Measurements from ENCODE around the gene CCDC116.
A peak's percentile ranks its signal among the peaks of the same experiment; 100 is the strongest.
"Not testable (repeated sequence)": the region's sequence is repeated elsewhere in the genome, so short reads cannot be mapped to it uniquely, and the experiment has no call there.

The CCDC116 gene

DNA sequence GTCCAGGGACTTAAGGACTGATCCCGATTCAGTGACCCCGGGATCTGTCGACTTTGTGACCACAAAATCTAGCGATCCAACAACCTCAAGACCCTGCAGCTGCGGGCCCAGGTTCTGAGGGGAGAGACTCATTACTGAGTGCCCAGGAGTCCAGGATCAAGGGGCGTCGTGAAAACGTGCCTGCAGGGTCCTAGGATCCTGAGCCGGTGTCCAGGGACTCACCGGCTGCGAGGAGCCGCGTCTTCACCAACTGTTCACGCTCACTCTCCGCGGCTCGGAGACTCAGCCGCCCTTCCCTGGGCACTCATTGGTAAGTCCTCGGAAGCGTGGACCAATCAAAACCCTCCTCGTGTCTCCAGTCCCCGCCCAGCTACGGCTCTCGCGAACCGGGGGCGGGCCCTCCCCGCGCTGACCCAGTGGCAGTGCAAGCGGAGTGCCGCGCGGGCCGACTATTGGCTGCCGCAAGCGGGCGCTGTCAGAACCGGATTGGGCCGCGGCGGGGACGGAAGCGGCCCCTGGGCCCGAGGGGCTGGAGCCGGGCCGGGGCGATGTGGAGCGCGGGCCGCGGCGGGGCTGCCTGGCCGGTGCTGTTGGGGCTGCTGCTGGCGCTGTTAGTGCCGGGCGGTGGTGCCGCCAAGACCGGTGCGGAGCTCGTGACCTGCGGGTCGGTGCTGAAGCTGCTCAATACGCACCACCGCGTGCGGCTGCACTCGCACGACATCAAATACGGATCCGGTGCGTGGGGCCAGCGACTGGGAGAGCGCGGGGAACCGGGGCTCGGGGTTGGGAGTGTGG is 9.4 kb downstream of the CCDC116 start, which contains the start of gene SDF2L1:
Gene SDF2L1 (plus strand): TSS at position 514 of the 795 bp plus-strand sequence. CDS start 35 bp downstream, at position 549.
- TF ChIP-seq, protein P1, sequence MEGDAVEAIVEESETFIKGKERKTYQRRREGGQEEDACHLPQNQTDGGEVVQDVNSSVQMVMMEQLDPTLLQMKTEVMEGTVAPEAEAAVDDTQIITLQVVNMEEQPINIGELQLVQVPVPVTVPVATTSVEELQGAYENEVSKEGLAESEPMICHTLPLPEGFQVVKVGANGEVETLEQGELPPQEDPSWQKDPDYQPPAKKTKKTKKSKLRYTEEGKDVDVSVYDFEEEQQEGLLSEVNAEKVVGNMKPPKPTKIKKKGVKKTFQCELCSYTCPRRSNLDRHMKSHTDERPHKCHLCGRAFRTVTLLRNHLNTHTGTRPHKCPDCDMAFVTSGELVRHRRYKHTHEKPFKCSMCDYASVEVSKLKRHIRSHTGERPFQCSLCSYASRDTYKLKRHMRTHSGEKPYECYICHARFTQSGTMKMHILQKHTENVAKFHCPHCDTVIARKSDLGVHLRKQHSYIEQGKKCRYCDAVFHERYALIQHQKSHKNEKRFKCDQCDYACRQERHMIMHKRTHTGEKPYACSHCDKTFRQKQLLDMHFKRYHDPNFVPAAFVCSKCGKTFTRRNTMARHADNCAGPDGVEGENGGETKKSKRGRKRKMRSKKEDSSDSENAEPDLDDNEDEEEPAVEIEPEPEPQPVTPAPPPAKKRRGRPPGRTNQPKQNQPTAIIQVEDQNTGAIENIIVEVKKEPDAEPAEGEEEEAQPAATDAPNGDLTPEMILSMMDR (IDR thresholded peaks at IDR 0.05; ENCODE audit: control insufficient read depth, extremely low read depth, insufficient read depth): no peak
- H3K4me3 ChIP-seq (ENCODE audit: low read depth, low read length): peak within 1 kb of the TSS; percentile 77
- peak; percentile 93 for DNase-seq (ENCODE audit: low read depth)

DNA sequence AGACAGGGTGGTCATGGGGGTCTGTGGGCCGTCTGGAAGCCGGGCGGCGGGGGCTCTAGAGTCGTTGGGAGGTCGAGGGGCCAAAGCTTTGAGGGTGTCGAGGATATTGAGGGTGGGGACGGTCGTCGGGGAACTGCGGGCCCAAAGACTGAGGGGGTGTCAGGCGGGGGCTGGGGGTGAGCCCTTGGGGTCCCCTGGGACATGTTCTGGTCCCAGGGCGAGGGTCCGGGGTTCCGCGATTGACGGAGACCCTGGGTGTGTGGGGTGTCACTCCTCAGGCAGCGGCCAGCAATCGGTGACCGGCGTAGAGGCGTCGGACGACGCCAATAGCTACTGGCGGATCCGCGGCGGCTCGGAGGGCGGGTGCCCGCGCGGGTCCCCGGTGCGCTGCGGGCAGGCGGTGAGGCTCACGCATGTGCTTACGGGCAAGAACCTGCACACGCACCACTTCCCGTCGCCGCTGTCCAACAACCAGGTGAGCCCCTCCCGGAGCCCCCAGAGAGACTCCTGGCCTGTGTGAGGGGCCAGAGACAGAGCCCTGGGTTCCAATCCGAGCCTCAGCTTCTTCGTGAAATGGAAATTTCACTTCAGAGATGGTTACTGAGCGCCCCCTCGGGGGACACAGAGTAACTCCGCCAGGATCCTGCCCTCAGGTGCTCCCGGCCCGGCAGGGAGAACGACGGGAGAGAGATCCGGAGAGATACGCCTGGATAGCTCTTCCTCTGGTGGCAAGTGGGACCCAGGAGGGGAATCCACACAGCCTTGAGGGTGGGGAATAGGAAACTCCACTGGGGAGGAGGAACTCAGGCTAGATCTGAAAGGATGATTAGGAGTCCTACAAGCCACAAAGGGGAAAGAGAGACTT is 10.3 kb downstream of the CCDC116 start:
- H3K4me3 ChIP-seq (ENCODE audit: low read depth, low read length): peak overlapping the region; percentile 77
- no peak for DNase-seq (ENCODE audit: low read depth)
- TF ChIP-seq, protein P1 (IDR thresholded peaks at IDR 0.05; ENCODE audit: control insufficient read depth, extremely low read depth, insufficient read depth): peak; percentile 54

DNA sequence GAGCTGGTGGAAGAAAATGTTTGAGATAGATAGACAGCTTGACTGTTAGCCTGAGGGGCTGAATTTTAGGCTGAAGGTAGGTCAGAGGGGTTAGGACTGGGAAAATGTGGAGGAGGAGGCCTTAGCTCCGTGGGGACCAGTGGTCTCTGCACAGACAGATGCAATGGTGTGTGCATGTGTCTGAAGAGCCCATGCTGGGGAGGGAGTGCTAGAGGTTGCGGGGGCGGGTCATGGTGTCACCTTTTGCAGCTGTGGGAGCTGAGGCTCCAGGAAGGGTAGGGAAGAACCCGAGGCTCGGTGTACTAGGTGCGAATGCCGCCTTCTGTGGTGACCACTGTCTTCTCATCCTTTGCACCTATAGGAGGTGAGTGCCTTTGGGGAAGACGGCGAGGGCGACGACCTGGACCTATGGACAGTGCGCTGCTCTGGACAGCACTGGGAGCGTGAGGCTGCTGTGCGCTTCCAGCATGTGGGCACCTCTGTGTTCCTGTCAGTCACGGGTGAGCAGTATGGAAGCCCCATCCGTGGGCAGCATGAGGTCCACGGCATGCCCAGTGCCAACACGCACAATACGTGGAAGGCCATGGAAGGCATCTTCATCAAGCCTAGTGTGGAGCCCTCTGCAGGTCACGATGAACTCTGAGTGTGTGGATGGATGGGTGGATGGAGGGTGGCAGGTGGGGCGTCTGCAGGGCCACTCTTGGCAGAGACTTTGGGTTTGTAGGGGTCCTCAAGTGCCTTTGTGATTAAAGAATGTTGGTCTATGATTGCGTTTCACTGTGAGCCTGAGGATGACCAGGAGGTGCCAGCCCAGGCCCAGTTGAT is 11.2 kb downstream of the CCDC116 start:
- TF ChIP-seq, protein P1 (IDR thresholded peaks at IDR 0.05; ENCODE audit: control insufficient read depth, extremely low read depth, insufficient read depth): no peak
- no peak for DNase-seq (ENCODE audit: low read depth)
- peak overlapping the region; percentile 77 for H3K4me3 ChIP-seq (ENCODE audit: low read depth, low read length)

DNA sequence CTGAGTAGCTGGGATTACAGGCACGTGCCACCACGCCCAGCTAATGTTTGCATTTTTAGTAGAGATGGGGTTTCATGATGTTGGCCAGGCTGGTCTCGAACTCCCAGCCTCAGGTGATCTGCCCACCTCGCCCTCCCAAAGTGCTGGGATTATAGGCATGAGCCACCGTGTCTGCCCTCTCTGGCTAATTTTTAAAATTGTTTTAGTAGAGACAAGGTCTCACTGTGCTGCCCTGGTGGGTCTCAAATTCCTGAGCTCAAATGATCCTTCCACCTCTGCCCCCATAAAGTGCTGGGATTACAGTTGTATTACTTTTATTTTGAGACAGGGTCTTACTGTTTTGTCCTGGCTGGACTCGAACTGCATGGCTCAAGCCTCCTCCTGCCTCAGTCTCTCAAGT is 13.0 kb downstream of the CCDC116 start:
- not testable (repeated sequence) for H3K4me3 ChIP-seq (ENCODE audit: low read depth, low read length); DNase-seq (ENCODE audit: low read depth)

DNA sequence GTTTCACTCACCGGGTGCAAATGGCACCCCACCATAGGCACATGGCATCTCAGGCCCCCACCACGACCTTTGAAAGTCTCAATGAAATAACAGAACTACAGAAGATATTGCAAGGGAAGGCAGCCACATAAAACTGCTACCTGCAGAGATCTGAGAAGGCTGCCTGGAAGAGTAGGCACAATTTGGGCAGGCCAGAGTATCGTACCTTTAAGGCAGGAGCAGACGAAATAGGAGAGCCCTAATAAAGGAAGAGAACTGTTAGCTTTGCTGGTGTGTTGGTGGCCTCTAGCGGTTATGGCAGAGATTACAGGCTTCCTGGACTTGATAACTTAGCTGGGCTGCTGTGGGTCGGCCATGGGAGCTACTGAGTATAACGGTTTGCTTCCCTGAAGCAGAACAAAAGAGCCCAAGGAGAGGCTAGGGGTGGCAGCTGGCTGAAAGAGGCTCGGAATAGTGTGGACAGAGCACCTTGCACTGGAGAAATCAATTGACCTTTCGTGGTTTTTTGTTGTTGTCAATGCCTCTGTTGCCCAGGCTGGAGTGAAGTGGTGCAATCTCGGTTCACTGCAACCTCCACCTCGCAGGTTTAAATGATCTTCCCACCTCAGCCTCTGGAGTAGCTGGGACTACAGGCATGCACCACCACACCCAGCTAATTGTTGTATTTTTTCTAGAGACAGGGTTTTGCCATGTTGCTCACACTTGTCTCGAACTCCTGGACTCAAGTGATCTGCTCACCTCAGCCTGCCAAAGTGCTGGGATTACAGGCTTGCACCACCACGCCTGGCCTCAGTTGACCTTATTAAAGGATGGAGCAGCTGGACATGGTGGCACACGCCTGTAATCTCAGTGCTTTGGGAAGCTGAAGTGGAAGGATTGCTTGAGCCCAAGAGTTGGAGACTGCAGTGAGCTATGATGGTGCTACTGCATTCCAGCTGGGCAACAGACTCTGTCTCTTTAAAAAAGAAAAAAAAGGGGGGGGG is 14.3 kb downstream of the CCDC116 start:
- TF ChIP-seq, protein P1 (IDR thresholded peaks at IDR 0.05; ENCODE audit: control insufficient read depth, extremely low read depth, insufficient read depth): peak; percentile 87
- peak; percentile 47 for DNase-seq (ENCODE audit: low read depth)
- H3K4me3 ChIP-seq (ENCODE audit: low read depth, low read length): no peak overlapping the region

DNA sequence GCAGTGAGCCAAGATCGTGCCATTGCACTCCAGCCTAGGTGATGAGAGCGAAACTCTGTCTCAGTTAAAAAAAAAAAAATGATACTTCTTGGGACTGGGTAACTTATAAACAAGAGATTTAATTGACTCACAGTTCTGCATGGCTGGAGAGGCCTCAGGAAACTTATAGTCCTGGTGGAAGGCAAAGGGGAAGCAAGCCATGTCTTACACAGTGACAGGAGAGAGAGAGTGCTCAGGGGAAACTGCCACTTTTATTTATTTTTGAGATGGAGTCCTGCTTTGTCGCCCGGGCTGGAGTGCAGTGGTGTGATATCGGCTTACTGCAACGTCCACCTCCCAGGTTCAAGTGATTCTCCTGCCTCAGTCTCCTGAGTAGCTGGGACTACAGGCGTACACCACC is 17.7 kb downstream of the CCDC116 start:
- no peak overlapping the region for H3K4me3 ChIP-seq (ENCODE audit: low read depth, low read length)
- no peak for DNase-seq (ENCODE audit: low read depth)
- TF ChIP-seq, protein P1 (IDR thresholded peaks at IDR 0.05; ENCODE audit: control insufficient read depth, extremely low read depth, insufficient read depth): no peak
